NCI-H2227 (cell line): ENCODE measurements around the gene MAP1B.
"Not testable (repeated sequence)": the region's sequence is repeated elsewhere in the genome, so short reads cannot be mapped to it uniquely, and the experiment has no call there.

Experiments used
- DNase-seq: peaks from one replicate; lab custom pipeline; 2025; ENCODE audit not compliant: unreplicated experiment; lab: John Stamatoyannopoulos, UW

MAP1B gene

DNA sequence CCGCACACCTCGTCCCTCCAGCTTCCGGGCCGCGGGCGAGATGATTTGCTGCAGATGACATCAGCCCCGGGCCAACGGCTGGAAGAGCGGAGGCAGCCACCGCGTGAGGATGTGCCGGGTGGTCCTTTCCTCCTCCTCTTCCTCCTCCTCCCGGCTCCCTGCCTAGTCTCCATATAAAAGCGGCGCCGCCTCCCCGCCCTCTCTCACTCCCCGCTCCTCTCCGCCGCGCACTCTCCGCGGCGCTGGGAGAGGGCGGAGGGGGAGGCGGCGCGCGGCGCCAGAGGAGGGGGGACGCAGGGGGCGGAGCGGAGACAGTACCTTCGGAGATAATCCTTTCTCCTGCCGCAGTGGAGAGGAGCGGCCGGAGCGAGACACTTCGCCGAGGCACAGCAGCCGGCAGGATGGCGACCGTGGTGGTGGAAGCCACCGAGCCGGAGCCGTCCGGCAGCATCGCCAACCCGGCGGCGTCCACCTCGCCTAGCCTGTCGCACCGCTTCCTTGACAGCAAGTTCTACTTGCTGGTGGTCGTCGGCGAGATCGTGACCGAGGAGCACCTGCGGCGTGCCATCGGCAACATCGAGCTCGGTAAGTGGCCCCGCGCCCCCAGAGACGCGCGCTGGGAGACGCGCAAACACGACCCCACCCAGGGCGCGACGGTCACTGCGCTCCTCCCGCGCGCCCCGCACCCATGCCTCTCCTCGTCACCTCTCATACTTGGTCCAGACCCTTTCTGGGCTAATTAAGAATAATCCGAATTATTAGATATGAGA, at the start of gene MAP1B:
TSS of gene MAP1B (plus strand) at position 345 of the 770 bp plus-strand sequence. CDS start at position 402, 57 bp downstream.
- DNase-seq: peak; percentile 92

GRCh38 chr5:72057816-72058215, 49.5 kb upstream of the MAP1B start:
- DNase-seq: no peak

DNA sequence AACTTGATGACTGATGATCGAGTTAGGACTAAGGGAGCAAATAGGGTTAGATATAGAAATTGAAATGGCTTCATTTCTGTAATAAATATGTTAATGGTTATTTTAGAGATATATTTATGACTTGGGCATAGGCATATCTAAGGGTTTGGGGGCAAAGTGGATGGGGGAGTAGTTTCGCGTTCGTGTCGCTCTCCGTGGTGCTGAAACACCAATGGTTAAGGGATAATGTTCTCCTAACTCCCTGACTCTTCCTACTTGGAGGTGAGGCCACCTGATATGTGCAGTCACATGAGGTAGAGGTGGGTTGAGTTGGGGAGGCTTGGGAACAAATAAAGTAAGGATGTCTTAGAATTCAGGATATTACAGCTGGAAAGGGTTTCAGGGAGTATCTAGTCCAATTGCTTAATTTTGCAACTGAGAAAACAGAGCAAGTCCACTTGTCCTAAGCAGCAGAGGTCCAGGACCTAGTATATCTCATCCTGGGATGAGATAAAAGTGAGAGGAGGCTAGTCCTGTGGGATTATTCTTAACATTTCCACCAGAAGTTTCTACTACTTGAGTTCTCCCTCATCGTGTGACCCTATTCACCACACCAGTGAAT, 44.0 kb upstream of the MAP1B start:
- no peak for DNase-seq

DNA sequence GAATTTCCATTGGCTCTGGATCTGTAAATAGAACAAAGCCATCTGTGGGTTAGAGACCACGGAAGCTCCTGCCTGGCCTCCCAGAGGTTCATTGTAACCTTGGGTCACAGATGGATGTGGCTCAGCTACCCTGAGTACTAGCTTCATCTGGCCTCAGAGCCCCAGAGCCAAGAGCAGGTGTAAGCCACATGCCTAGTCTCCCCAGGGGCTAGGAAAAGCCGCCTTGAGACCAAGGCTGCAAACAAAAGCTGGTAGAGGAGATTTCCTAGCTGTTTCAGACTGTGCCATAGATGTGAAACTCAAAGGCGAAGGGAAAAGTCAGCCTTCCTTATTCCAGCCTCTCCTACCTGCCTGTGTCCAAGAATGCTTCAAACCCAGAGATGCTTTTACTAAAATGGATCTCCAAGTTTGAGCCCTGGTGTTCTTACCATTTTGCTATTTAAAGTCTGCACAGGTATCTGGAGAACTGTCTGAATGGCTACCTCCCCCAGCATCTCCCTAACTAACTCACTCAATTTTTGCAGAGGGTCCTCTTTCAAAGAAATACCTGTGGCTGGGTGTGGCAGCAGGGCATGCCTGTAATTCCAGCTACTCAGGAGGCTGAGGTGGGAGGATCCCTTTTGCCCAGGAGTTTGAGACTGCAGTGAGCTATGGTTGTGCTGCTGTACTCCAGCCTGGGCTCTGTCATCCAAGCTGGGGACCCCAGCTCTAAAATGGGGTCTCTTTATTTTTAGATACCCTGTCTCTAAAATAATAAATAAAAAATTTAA, 42.3 kb upstream of the MAP1B start:
- DNase-seq: no peak

- peak; percentile 89 for DNase-seq
These were observed 41.5 kb upstream of the MAP1B start for GRCh38 chr5:72065751-72066255.

- DNase-seq: peak; percentile 14
These were observed 40.6 kb upstream of the MAP1B start for GRCh38 chr5:72066705-72067107.

- no peak for DNase-seq
These were observed 39.4 kb upstream of the MAP1B start for GRCh38 chr5:72067682-72068470.

DNA sequence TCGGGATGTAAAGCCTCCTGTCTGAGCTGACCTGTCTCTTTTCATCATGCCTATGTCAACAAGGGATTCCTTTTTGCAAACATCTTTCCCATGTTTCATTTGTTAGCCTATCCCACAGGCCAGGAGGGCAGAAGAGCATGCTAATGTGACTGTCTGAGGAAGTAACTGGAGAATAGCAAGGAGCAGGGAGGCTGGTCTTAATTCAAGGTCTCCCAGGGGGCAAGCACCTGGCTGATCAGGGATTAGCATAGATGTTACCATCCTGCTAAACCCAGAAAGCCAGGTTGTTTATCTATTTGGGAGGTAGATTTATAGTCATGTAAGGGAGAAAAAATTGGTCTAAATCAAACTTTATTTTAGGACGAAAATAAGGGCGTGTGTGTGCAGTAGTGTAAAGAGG, 36.7 kb upstream of the MAP1B start:
- DNase-seq: no peak

DNA sequence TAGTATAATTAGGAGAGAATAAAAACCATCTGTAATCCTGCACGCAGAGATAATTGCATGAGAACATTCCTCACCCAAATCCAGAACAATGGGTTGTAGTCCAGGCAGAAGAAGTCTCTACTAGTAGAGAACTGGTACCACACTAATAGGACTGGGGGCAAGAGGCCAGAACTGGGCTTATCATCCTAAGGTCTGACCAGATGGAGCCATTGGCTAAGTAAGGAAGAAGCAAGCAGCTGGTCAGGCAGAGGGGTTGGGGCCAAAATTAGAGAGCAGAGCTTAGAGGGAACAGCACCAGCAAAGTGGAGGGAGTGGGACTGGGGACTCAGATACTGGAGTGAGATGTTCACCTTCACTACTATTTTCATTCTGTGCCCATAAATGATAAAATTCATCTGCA, 35.4 kb upstream of the MAP1B start:
- DNase-seq: no peak

- peak; percentile 8 for DNase-seq
These were observed 33.0 kb upstream of the MAP1B start for GRCh38 chr5:72074251-72074650.

DNA sequence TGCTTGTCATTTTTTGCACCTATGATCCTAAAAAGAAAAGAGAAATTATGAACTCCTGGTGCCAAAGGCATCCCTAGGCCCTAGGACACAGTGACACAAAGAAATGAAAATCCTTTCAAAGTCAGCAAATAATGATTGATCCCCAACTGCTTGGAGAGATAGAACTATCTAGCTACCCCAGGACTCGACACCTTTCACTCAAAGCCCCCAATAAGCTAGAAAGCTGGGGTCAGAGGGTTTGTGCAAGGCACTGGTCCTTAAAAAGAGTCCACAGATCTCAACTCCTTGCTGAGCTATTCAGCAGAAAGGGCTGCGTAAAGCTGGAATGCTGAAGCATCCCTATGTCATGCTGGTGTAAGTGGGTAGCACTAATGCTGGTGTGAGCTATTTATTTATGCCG, 31.8 kb upstream of the MAP1B start:
- DNase-seq: no peak

DNA sequence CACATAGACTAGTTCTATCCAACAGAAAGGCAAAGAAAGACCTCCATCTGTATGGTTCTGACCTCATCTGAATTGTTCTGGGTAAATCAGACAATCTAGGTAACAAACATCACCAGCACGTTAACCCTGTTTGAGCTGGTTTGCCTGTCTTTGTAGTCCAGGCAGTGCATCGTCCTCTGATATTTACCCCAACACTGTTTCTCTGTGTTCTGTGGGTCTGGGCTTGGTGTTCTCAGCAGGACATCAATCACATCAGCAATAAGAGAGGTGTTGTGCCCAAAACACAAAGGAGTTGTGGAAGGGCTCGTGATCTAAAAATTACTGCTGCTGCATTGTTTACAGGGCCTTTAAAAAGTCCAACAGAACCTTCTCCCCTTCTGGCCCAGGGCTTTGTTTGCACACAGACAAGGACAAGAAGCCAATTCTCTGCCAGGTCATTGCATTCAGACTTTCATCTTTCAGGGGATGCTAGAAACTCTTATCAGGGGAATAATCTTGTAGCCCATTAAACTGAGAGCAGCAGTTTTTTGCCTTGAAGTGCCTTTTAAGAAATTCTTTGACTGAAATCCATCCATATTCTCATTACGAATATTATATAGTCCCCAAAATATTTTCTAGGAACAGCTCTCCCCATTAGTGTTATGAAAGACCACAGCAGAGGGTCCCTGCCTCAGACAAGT, 30.5 kb upstream of the MAP1B start:
- DNase-seq: no peak

GRCh38 chr5:72077390-72077789, 29.9 kb upstream of the MAP1B start:
- no peak for DNase-seq

GRCh38 chr5:72079288-72079687, 28.0 kb upstream of the MAP1B start:
- peak; percentile 11 for DNase-seq

GRCh38 chr5:72082048-72082447, 25.2 kb upstream of the MAP1B start:
- no peak for DNase-seq

- no peak for DNase-seq
These were observed 22.4 kb upstream of the MAP1B start for GRCh38 chr5:72084876-72085275.

GRCh38 chr5:72085319-72085718, 22.0 kb upstream of the MAP1B start:
- no peak for DNase-seq

- not testable (repeated sequence) for DNase-seq
These were observed 17.6 kb upstream of the MAP1B start for GRCh38 chr5:72089713-72090112.

- no peak for DNase-seq
These were observed 15.2 kb upstream of the MAP1B start for GRCh38 chr5:72092074-72092473.

GRCh38 chr5:72093217-72093616, 14.1 kb upstream of the MAP1B start:
- DNase-seq: no peak
